Stimulated activated CD8-positive, alpha-beta memory T cell treated with anti-CD3 and anti-CD28 coated beads, Interleukin-12 subunit alpha, Interleukin-12 subunit beta, amount 100 ng/mL, for 1 hour (primary cell): Measurements from ENCODE around the gene ORM2.
A peak's percentile ranks its signal among the peaks of the same experiment; 100 is the strongest.
"Not testable (repeated sequence)": the region's sequence is repeated elsewhere in the genome, so short reads cannot be mapped to it uniquely, and the experiment has no call there.

Experiments used
- DNase-seq: peaks from one replicate; pipeline ENCODE4 v3.0.0-alpha.2; 2020; ENCODE audit warnings: low read depth

Gene ORM2

GRCh38 chr9:114329625-114330022, at the start of gene ORM2:
TSS of gene ORM2 (plus strand) at chr9:114329869. CDS start at chr9:114329905, 36 bp downstream.
- DNase-seq = not testable (repeated sequence)

DNA sequence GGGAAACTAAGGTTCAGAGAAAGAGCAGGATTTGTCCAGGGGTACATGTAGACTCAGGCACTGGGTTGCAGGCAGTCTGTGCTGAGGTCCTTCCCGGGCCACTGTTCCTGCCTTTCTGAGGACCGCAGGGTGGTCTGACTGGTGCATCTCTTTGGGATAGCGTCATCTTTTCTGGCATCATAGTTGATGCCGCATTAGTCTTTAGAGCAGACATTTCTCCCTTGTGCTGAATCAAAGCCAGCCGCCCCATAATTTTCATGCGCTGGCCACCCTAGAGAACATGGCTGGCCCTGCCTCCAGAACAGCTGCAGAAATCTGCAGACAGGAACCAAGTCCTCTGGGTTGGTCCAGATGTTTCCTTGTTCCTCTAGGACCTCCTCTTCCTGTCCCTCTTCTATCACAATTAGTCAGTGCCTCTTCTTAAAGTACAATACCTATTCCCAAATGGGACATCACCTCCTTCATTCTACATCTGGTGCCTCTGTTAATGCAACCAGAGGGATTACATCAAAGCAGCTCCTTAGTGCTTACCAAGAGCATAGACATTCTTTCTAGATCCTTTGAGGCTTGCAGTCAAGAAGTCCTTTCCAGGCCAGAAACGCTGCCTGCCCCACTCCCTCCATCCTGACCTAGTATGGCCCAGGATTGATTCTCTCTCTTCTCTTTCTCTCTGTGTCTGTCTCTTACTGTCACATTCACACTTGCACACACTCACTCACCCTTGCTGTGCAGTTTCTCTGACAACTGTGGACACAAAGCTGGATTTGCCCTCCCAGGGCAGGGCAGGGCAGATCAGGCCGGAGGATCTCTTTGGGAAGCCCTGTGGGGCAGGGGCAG, 48.8 kb upstream of the ORM2 start:
- no peak for DNase-seq

- no peak for DNase-seq
These were observed 48.1 kb upstream of the ORM2 start for GRCh38 chr9:114281473-114282103.

DNA sequence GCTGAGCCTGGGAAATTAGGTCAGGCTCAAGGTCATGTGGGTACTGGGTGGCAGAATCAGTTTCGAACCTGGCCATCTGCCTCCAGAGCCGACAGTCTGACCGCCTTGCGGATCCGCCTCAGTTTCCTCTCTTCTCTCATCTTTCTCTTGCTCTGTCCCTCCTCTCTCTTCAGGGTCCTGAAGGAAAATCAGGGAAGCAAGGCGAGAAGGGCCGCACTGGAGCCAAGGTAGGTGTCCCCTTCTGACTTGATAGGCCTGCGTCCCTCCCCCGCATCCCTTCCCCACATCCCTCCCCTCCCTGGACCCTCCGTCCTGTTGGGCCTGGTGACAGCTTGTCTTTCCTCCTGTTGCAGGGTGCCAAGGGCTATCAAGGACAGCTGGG, 47.6 kb upstream of the ORM2 start:
- DNase-seq = no peak

- no peak for DNase-seq
These were observed 47.2 kb upstream of the ORM2 start for GRCh38 chr9:114282507-114282906.

DNA sequence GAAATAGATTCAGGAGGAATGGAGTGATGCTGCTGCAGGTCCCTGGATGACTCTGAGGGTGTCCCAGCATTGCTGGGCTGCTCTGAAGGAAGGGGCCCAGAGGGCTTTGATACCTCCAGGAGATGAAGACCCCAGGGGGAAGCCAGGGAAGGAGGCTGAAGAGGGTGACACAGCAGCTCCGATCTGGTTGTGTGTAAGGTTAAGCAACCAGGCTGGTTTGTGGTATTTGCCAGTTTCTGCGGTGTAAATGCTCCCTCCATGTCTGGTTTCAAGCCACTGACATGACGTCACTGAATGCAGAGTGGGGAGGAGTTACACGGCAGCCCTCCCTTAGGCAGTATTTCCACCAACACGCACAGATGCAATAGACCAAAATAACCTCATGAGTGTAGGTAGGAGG, 46.7 kb upstream of the ORM2 start:
- DNase-seq = no peak

- no peak for DNase-seq
These were observed 46.0 kb upstream of the ORM2 start for GRCh38 chr9:114283551-114284111.

GRCh38 chr9:114284316-114285060, 45.2 kb upstream of the ORM2 start:
- no peak for DNase-seq

GRCh38 chr9:114285166-114285867, 44.4 kb upstream of the ORM2 start:
- no peak for DNase-seq

DNA sequence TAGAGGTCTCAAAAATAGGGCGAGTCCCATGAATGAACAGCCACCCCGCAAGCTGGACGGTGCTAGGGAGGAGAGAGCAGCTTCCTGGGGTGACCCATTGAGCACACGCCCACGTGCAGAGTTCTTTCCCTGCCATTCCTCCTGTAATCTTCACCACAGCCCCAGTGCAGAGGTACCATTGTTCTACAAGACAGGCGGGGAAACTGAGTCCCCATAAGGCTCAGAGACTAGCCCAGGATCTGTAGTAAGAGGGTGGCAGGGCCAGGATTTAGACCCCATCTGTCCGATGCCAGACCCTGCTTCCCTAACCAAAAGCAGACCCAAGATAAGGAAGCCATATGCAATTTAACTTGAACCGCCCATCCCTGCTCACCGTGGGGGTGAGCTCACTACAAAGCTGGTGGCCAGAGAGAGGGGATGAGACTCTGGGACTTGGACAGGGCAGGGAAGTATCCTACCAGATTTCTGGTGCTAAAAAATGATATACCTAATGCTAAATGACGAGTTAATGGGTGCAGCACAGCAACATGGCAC, 43.5 kb upstream of the ORM2 start:
- no peak for DNase-seq

GRCh38 chr9:114287001-114287762, 42.5 kb upstream of the ORM2 start:
- DNase-seq = no peak

DNA sequence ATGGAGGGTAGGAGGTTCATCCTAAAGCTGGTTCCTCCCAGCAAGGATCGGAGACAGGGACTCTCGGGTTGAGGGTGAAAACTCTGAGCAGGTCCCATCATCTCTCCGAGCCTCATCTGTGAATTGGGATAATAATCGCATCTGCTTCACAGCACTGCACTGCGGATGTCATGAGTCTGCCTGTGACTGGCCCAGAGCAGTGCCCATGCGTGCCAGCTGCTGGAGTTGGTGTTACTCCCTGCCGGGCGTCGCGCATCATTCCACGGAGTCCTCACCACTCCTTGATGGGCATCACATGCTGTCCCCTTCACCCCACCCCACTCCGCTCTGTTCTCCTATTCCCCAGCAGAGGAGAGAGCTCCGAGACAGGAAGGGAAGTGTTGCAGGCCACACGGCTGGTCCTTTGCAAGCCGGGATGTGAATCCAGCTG, 41.9 kb upstream of the ORM2 start:
- no peak for DNase-seq

DNA sequence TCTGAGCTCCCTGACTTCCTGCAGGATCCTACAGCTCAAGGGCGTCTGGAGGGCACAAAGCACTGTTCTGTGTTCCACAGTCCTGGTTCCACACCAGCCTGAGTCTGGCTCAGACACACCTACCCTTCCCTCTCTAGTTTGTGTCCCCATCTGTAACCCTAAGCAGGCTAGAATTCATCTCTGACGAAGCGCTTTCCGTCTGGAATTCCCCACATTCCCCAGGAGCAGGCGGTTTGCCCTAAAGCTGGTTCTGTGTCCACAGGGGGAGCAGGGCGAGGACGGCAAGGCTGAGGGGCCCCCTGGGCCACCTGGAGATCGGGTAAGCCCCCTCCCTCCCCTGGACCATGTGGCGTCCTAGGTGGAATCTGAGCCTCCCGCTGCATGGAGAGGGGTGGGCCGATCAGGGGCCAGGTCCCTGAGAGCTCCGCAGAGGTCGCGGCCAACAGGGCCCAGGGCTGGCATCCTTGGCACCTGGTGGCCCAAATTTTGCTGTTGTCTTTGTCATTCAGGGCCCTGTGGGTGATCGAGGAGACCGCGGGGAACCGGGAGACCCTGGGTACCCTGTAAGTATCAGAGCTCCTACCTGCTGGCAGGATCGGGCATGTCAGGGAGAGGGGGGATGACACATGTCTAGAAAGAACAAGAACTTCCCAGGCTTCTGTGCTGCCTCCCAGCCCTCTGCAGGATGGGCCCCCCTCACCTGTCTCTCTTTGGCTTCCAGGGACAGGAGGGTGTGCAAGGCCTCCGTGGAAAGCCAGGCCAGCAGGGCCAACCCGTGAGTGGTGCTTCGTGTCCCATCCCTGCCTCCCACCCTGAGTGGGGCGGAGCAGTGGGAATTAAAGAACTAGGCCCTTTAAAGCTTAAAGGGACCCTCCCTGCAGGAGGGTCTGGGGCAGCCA, 41.2 kb upstream of the ORM2 start:
- DNase-seq = no peak

- DNase-seq = no peak
These were observed 40.6 kb upstream of the ORM2 start for GRCh38 chr9:114289106-114289505.

DNA sequence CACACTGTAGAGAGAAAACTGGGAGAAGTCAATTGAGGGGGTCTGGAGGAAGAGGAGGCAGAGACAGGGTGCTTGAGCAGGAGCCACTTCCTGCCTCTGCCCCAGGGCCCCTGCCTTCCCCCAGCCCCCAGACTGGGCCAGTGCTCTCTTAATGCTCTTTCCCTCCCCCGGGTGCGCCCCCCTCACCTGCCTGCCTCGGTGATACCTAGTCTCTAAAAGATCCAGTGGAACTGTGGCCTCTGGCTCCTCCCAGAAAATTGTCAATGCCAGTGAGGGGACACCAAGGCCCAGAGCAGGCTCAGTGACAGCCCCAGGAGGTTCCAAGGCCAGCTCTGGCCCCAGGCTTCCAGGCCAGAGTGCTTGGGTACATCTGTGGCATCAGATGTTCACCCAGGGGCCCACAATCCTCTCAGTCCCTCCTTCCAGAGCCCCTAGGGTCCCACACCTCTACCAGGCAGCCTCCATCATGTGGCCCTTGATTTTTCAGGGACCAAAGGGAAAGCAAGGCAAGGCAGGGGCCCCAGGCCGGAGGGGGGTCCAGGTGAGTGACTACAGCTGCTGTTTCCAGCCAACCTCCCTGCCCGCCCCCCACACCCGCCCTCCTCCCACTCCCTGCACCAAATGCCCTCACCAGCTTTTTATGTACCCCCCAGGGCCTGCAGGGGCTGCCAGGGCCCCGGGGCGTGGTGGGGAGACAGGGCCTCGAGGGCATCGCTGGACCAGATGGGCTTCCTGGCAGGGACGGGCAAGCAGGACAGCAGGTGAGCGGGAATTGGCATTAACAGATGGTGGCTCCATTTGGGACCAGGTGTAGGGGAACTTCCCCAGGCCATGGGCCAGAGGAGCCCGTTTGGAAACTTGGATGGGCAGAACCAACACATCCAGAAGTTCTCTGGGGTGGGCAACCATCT, 39.8 kb upstream of the ORM2 start:
- no peak for DNase-seq

DNA sequence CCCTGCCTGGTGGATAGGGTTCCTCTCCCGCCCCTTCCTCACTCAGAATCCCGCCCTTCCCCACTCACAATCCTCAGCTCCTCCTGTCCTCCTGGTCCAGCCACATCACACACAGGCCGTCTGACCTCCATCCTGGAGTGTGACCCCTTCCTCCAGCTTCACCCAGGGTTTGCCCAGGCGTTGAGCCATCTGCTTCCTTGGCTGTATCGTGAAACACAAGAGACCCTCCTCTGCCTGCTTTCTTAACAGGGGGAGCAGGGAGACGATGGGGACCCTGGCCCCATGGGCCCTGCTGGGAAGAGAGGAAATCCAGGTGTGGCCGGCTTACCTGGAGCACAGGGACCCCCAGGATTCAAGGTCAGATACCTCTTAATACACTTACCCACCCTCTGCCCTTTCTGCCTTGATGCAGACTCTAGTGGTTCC, 39.1 kb upstream of the ORM2 start:
- no peak for DNase-seq

DNA sequence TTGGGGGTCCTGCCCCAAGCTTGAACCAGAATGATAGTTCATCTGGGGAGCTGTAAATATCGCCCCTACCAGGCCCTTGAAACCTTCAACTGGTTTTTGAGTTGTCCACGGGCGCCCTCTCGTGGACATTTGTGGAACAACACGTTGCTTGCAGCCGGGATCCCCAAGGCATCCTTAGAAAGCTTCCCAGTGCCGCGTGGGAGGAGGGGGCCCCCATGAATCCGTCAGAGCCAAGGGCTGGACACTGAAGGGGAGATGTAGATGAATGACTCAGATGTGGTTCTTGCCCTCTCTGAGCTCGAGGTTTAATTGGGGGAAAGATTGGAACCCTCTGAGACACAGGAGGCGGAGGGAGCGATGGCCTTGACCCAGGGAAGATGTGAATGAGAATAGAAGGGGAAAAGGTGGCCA, 38.6 kb upstream of the ORM2 start:
- DNase-seq = peak; percentile 64

DNA sequence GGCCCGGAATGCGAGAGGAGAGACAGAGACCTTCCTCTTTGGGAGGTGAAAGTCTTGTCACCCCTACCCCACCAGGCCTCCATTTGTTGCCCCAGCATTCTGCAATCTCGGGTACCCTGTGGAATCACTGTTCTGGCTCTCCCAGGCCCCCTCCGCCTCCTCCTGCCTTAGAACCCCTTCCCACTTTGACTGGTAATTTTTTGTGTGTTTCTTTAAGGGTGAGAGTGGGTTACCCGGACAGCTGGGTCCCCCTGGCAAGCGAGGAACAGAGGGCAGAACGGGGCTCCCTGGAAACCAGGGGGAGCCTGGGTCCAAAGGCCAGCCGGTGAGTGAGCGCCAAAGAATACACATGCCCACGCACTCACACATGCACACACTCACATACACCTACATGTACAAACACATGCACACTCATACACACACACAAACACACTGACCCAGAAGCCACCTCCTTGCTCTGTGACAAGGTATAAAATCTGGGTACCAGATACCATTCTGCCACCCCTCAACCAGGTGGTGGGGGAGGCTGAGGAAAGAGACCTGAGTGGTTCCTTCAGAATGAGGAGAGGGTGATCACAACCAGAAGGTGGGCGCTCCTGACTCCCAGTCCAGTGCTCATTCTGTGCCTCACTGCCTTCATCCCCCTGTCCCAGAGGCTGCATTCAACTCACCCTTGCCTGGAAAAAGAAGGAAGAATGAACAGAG, 37.6 kb upstream of the ORM2 start:
- no peak for DNase-seq
